Mucosa of rectum (tissue), 2 donors: ENCODE data around the gene SCPEP1.
A peak's percentile ranks its signal among the peaks of the same experiment; 100 is the strongest.
"Not testable (repeated sequence)": the region's sequence is repeated elsewhere in the genome, so short reads cannot be mapped to it uniquely, and the experiment has no call there.

ENCODE experiments used
- H3K27ac ChIP-seq, 2 donors: one replicate each; pipeline ENCODE4 v1.7.0; 2013; ENCODE audit warnings: inconsistent platforms in 2 of 2, low read depth in 2 of 2, low read length in 2 of 2
- H3K27me3 ChIP-seq, 2 donors: one replicate each; pipeline ENCODE4 v1.7.0; 2013; ENCODE audit warnings: low read length in 2 of 2; ENCODE audit not compliant: control insufficient read depth in 2 of 2, insufficient read depth in 2 of 2
- H3K36me3 ChIP-seq, 2 donors: one replicate each; pipeline ENCODE4 v1.7.0; 2013; ENCODE audit warnings: low read length in 2 of 2; ENCODE audit not compliant: control insufficient read depth in 2 of 2, insufficient read depth in 2 of 2
- H3K4me1 ChIP-seq, 2 donors: one replicate each; pipeline ENCODE4 v1.7.0; 2013; ENCODE audit warnings: low read length in 2 of 2, mild to moderate bottlenecking in 1 of 2; ENCODE audit not compliant: control insufficient read depth in 2 of 2, insufficient read depth in 2 of 2
- H3K4me3 ChIP-seq, 2 donors: one replicate each; pipeline ENCODE4 v1.7.0; 2013; ENCODE audit warnings: low read length in 2 of 2
- H3K9ac ChIP-seq, 2 donors: one replicate each; pipeline ENCODE4 v1.7.0; 2013; ENCODE audit warnings: low read length in 2 of 2, low read depth in 1 of 2, mild to moderate bottlenecking in 1 of 2
- H3K9me3 ChIP-seq, 2 donors: one replicate each; pipeline ENCODE4 v1.7.0; 2013; ENCODE audit warnings: low read length in 2 of 2; ENCODE audit not compliant: control insufficient read depth in 2 of 2
- donor health status: healthy.
- donor health status: Normal muscosa, but diverticular disease.

Gene SCPEP1

GRCh38 chr17:56979091-56979480 lies 1.2 kb downstream of the SCPEP1 start:
- H3K27me3 ChIP-seq: no peaks in the 10 kb centered on the region
- peaks cover 4% of the 10 kb centered on the region in 2 donors for H3K4me1 ChIP-seq
- H3K9me3 ChIP-seq: no peaks in the 10 kb centered on the region
- no peak overlapping the region for H3K9ac ChIP-seq
- peak overlapping the region in 1 of 2 donors; percentile 40 for H3K27ac ChIP-seq
- peaks cover 0 to 3% of the 10 kb centered on the region in 2 donors for H3K36me3 ChIP-seq
- peak overlapping the region in 1 of 2 donors; percentile 78 for H3K4me3 ChIP-seq

- not testable (repeated sequence) for H3K36me3 ChIP-seq, H3K27me3 ChIP-seq, H3K27ac ChIP-seq, H3K4me3 ChIP-seq, H3K9me3 ChIP-seq, H3K4me1 ChIP-seq, H3K9ac ChIP-seq
These were observed 2.6 kb downstream of the SCPEP1 start for GRCh38 chr17:56980526-56980925.

- Histone ChIP-seq H3K36me3 (peaks cover 0 to 10% of the 10 kb centered on the region in 2 donors), H3K27me3 (no peaks in the 10 kb centered on the region), H3K4me1 (peaks cover under 1 to 4% of the 10 kb centered on the region in 2 donors), H3K9ac (no peak overlapping the region), H3K4me3 (no peak overlapping the region), H3K27ac (no peak overlapping the region), H3K9me3 (no peaks in the 10 kb centered on the region)
These were observed 4.4 kb downstream of the SCPEP1 start for GRCh38 chr17:56982312-56982711.

GRCh38 chr17:56983366-56983765 lies 5.4 kb downstream of the SCPEP1 start:
- no peaks in the 10 kb centered on the region for H3K27me3 ChIP-seq
- H3K27ac ChIP-seq: no peak overlapping the region
- no peak overlapping the region for H3K4me3 ChIP-seq
- H3K9me3 ChIP-seq: no peaks in the 10 kb centered on the region
- peaks cover 0 to 10% of the 10 kb centered on the region in 2 donors for H3K36me3 ChIP-seq
- H3K9ac ChIP-seq: no peak overlapping the region
- H3K4me1 ChIP-seq: peaks cover 0 to 4% of the 10 kb centered on the region in 2 donors

GRCh38 chr17:56985371-56986162 lies 7.6 kb downstream of the SCPEP1 start:
- Histone ChIP-seq H3K36me3 (peaks cover 0 to 10% of the 10 kb centered on the region in 2 donors), H3K4me1 (no peaks in the 10 kb centered on the region), H3K27me3 (no peaks in the 10 kb centered on the region), H3K9ac (no peak overlapping the region), H3K4me3 (no peak overlapping the region), H3K9me3 (no peaks in the 10 kb centered on the region), H3K27ac (no peak overlapping the region)

- no peak overlapping the region for H3K27ac ChIP-seq
- H3K9ac ChIP-seq: no peak overlapping the region
- H3K4me3 ChIP-seq: no peak overlapping the region
- H3K9me3 ChIP-seq: no peaks in the 10 kb centered on the region
- H3K27me3 ChIP-seq: no peaks in the 10 kb centered on the region
- no peaks in the 10 kb centered on the region for H3K4me1 ChIP-seq
- peaks cover 0 to 10% of the 10 kb centered on the region in 2 donors for H3K36me3 ChIP-seq
These were observed 9.4 kb downstream of the SCPEP1 start for GRCh38 chr17:56987283-56987834.

GRCh38 chr17:56988901-56989572 lies 11.1 kb downstream of the SCPEP1 start:
- Histone ChIP-seq H3K36me3 (peaks cover 0 to 16% of the 10 kb centered on the region in 2 donors), H3K4me3 (no peak overlapping the region), H3K27me3 (no peaks in the 10 kb centered on the region), H3K4me1 (no peaks in the 10 kb centered on the region), H3K27ac (no peak overlapping the region), H3K9me3 (no peaks in the 10 kb centered on the region), H3K9ac (no peak overlapping the region)

- Histone ChIP-seq H3K27me3 (no peaks in the 10 kb centered on the region), H3K4me3 (peak overlapping the region in 1 of 2 donors; percentile 14), H3K36me3 (peaks cover 0 to 19% of the 10 kb centered on the region in 2 donors), H3K9ac (no peak overlapping the region), H3K27ac (no peak overlapping the region), H3K4me1 (no peaks in the 10 kb centered on the region), H3K9me3 (no peaks in the 10 kb centered on the region)
These were observed 14.4 kb downstream of the SCPEP1 start for GRCh38 chr17:56992364-56992763.

- H3K27me3 ChIP-seq: no peaks in the 10 kb centered on the region
- no peak overlapping the region for H3K9ac ChIP-seq
- H3K4me1 ChIP-seq: no peaks in the 10 kb centered on the region
- no peak overlapping the region for H3K4me3 ChIP-seq
- H3K9me3 ChIP-seq: no peaks in the 10 kb centered on the region
- peaks cover 0 to 24% of the 10 kb centered on the region in 2 donors for H3K36me3 ChIP-seq
- H3K27ac ChIP-seq: no peak overlapping the region
These were observed 16.3 kb downstream of the SCPEP1 start for GRCh38 chr17:56994009-56994792.
